ENCODE measurements around the gene FAM89A. TPM values are rescaled to one million over a fixed set of nuclear protein-coding genes. Genes with fewer than 3 reads are reported as not detected.
A peak's percentile ranks its signal among the peaks of the same experiment; 100 is the strongest.

The FAM89A gene
- total and polyA plus RNA-seq, 9 of the 15 experiments (the other 6 are each of a cell fraction or from before 2014, with no cell fraction given), result 8.7 to 66.2 (median 43.3) TPM

DNA sequence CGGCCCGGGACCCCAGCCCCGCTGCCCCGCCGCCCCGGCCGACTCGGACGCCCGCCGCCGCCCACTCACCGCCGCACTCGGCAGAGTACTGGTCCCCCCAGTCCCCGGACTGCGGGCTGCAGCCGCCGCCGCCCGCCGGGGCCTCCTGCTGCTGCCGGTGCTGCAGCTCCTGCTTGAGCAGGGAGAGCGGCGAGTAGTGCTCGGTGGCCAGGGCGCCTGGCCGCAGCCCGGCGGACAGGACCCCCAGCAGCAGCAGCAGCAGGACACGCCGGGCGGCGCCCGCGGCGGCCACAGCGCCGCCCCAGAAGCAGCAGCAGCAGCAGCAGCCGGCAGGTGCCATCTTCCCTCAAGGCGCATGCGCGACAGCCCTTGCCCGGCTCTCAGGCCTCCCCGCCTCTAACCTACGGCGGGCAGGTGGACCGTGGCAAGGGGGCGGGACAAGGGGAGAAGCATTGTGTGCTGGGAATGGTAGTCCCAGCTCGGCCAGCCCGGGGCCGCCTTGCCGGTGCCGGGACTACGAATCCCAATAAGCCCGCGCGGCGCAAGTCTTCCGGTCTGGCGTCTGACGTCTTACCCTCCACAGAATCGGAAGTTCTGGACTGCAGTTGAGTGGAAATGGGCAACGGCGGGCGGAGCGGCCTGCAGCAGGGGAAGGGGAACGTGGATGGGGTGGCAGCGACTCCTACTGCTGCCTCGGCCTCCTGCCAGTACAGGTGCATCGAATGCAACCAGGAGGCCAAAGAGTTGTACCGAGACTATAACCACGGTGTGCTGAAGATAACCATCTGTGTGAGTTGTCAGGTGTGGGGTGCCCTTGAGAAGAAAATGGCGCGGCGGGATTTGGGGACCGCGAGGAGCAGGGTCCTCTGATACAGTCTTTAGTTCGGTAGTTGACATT, 61.3 kb downstream of the FAM89A start, which contains the start of the genes ARV1 and TTC13:
Gene ARV1 (plus strand): TSS at position 604 of the 898 bp plus-strand sequence. CDS start 12 bp downstream, at position 616.
Gene TTC13 (minus strand): TSS at position 371 of the 898 bp plus-strand sequence. CDS start 31 bp downstream, at position 340.
- intact Hi-C loops (cut with micrococcal nuclease) (loop anchor here (2.0 to 5.0 kb wide), 5 partner anchors 62 to 181 kb away; partner anchors contain the start of gene C1orf198), in situ Hi-C loops (cut with MboI) (no loop called here)
- Histone ChIP-seq H3K4me1 (replicated peaks in 1 of 2; ENCODE audit: control insufficient read depth in 2 of 2, insufficient read depth in 2 of 2, low read length in 2 of 2) (peaks cover 21 to 40% of the 10 kb centered on the region in 2 experiments; a peak in 4 of 5 replicates), H3K4me2 (ENCODE audit: insufficient read depth, low read length) (peak within 1 kb of the TSS; percentile 92), H3K9me3 (replicated peaks; ENCODE audit: control insufficient read depth, insufficient read depth, low read depth, low read length) (no peaks in the 10 kb centered on the region; the same call in 1 of the 2 replicates), H3K27me3 (ENCODE audit: control insufficient read depth in 2 of 2, insufficient read depth in 2 of 2, low read length in 2 of 2) (no peaks in the 10 kb centered on the region), H3K79me2 (ENCODE audit: control insufficient read depth, insufficient read depth, low read length) (peaks cover 66% of the 10 kb centered on the region), H4K20me1 (replicated peaks; ENCODE audit: control insufficient read depth, insufficient read depth, low read length) (no peaks in the 10 kb centered on the region), H3K27ac (ENCODE audit: extremely low read depth, low read depth, low read length) (peak within 1 kb of the TSS; percentile 75), H3K9me1 (ENCODE audit: control insufficient read depth, insufficient read depth, low read length) (no peaks in the 10 kb centered on the region), H3K9ac (ENCODE audit: insufficient read depth in 1 of 2, low read depth in 2 of 2, low read length in 2 of 2) (peak within 1 kb of the TSS; percentile 88 to 91), H3K4me3 (peak within 1 kb of the TSS; percentile 62), H2AFZ (ENCODE audit: low read depth, low read length) (peak within 1 kb of the TSS; percentile 81), H3K36me3 (ENCODE audit: control insufficient read depth, insufficient read depth, low read length) (peaks cover 44% of the 10 kb centered on the region)
- ChIA-PET POLR2A (interaction anchor here (0.6 to 1.3 kb wide), 7 partner anchors 13 to 129 kb away, joined by 3 read pairs; no protein-coding TSS in a partner anchor), CTCF (ENCODE audit: low intra/inter-chr PET ratio) (interaction anchor here (0.5 kb wide), 1 partner anchor 558 kb away, joined by 3 read pairs; no protein-coding TSS in a partner anchor)
- ATAC-seq, result peak; percentile 99
- peak; percentile 99 to 100 (median 99) for DNase-seq (ENCODE audit: extremely low read depth in 1 of 4, low spot score in 3 of 4)
- BruUV-seq (replicated peaks), result no TSS peak
- peak; percentile 92 for FAIRE-seq
- under 1% methylated on average over 67 of the region's 79 CpGs for WGBS (ENCODE audit: insufficient coverage, low coverage, missing lambda C conversion rate)
- TF ChIP-seq, protein P1, sequence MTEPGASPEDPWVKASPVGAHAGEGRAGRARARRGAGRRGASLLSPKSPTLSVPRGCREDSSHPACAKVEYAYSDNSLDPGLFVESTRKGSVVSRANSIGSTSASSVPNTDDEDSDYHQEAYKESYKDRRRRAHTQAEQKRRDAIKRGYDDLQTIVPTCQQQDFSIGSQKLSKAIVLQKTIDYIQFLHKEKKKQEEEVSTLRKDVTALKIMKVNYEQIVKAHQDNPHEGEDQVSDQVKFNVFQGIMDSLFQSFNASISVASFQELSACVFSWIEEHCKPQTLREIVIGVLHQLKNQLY (CRISPR knock-in tag; conservative IDR thresholded peaks at IDR 0.05), result no peak
- TF ChIP-seq, protein P2, sequence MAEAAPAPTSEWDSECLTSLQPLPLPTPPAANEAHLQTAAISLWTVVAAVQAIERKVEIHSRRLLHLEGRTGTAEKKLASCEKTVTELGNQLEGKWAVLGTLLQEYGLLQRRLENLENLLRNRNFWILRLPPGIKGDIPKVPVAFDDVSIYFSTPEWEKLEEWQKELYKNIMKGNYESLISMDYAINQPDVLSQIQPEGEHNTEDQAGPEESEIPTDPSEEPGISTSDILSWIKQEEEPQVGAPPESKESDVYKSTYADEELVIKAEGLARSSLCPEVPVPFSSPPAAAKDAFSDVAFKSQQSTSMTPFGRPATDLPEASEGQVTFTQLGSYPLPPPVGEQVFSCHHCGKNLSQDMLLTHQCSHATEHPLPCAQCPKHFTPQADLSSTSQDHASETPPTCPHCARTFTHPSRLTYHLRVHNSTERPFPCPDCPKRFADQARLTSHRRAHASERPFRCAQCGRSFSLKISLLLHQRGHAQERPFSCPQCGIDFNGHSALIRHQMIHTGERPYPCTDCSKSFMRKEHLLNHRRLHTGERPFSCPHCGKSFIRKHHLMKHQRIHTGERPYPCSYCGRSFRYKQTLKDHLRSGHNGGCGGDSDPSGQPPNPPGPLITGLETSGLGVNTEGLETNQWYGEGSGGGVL (CRISPR knock-in tag; IDR thresholded peaks at IDR 0.05), result no peak
- TF ChIP-seq MAFK (IDR thresholded peaks at IDR 0.05; ENCODE audit: low read length) (no peak; the same call in 1 of the 2 replicates), NRF1 (conservative IDR thresholded peaks at IDR 0.05 in 1 of 2, IDR thresholded peaks at IDR 0.05 in 1 of 2) (peak; percentile 97), ELF4 (CRISPR knock-in tag; IDR thresholded peaks at IDR 0.05) (peak; percentile 92; the same call in 1 of the 2 replicates), CHCHD3 (CRISPR knock-in tag; IDR thresholded peaks at IDR 0.05) (no peak), ETV5 (CRISPR knock-in tag; IDR thresholded peaks at IDR 0.05; ENCODE audit: low read depth) (peak; percentile 86), NONO (IDR thresholded peaks at IDR 0.05; ENCODE audit: low read depth in 2 of 2, low read length in 1 of 2) (no peak; a peak in 2 of 4 replicates), FOSL1 (tag; conservative IDR thresholded peaks at IDR 0.05) (no peak), ZNF165 (CRISPR knock-in tag; IDR thresholded peaks at IDR 0.05; ENCODE audit: borderline replicate concordance) (no peak), ETS2 (tag; IDR thresholded peaks at IDR 0.05; ENCODE audit: borderline replicate concordance, poor library complexity, severe bottlenecking) (no peak), TRIM28 (IDR thresholded peaks at IDR 0.05) (no peak), KDM2B (CRISPR knock-in tag; IDR thresholded peaks at IDR 0.05) (no peak), NBN (IDR thresholded peaks at IDR 0.05; ENCODE audit: low read depth) (peak; percentile 65; the same call in 1 of the 2 replicates)
- TF ChIP-seq, protein P3, sequence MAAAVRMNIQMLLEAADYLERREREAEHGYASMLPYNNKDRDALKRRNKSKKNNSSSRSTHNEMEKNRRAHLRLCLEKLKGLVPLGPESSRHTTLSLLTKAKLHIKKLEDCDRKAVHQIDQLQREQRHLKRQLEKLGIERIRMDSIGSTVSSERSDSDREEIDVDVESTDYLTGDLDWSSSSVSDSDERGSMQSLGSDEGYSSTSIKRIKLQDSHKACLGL (CRISPR knock-in tag; IDR thresholded peaks at IDR 0.05; ENCODE audit: borderline replicate concordance, poor library complexity, severe bottlenecking), result no peak
- TF ChIP-seq, protein P4, sequence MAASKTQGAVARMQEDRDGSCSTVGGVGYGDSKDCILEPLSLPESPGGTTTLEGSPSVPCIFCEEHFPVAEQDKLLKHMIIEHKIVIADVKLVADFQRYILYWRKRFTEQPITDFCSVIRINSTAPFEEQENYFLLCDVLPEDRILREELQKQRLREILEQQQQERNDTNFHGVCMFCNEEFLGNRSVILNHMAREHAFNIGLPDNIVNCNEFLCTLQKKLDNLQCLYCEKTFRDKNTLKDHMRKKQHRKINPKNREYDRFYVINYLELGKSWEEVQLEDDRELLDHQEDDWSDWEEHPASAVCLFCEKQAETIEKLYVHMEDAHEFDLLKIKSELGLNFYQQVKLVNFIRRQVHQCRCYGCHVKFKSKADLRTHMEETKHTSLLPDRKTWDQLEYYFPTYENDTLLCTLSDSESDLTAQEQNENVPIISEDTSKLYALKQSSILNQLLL (CRISPR knock-in tag; IDR thresholded peaks at IDR 0.05; ENCODE audit: borderline replicate concordance), result no peak

Data from K562 (cell line).